GM21381 (cell line): ENCODE results near the gene ILF2.
A peak's percentile ranks its signal among the peaks of the same experiment; 100 is the strongest.
"Not testable (repeated sequence)": the region's sequence is repeated elsewhere in the genome, so short reads cannot be mapped to it uniquely, and the experiment has no call there.

Experiments
- ATAC-seq: cut with Tn5 transposase; IDR thresholded peaks from one replicate; pipeline ENCODE4 v1.9.1; 2021; ENCODE audit warnings: mild to moderate bottlenecking, moderate library complexity; ENCODE audit not compliant: unreplicated experiment

Gene ILF2

GRCh38 chr1:153649137-153649862 is 21.5 kb downstream of the ILF2 start:
- no peak for ATAC-seq

- ATAC-seq = no peak
Observed at GRCh38 chr1:153648000-153648643, 22.7 kb downstream of the ILF2 start.

GRCh38 chr1:153647346-153647714 is 23.5 kb downstream of the ILF2 start:
- ATAC-seq = no peak

- ATAC-seq = no peak
Observed at GRCh38 chr1:153646672-153647345, 24.0 kb downstream of the ILF2 start.

GRCh38 chr1:153643816-153644215 is 27.0 kb downstream of the ILF2 start:
- ATAC-seq = no peak

- no peak for ATAC-seq
Observed at GRCh38 chr1:153643100-153643499, 27.7 kb downstream of the ILF2 start.

GRCh38 chr1:153642161-153642560 is 28.6 kb downstream of the ILF2 start:
- no peak for ATAC-seq

- no peak for ATAC-seq
Observed at GRCh38 chr1:153640861-153641260, 29.9 kb downstream of the ILF2 start.

GRCh38 chr1:153640213-153640612 is 30.6 kb downstream of the ILF2 start:
- ATAC-seq = not testable (repeated sequence)

GRCh38 chr1:153639280-153639679 is 31.5 kb downstream of the ILF2 start:
- ATAC-seq = no peak

- no peak for ATAC-seq
Observed at GRCh38 chr1:153638261-153638660, 32.5 kb downstream of the ILF2 start.

GRCh38 chr1:153636312-153636711 is 34.5 kb downstream of the ILF2 start:
- no peak for ATAC-seq

- ATAC-seq = no peak
Observed at GRCh38 chr1:153635872-153636271, 34.9 kb downstream of the ILF2 start.

GRCh38 chr1:153633754-153634665 is 36.8 kb downstream of the ILF2 start, which contains the start of gene CHTOP:
Gene CHTOP (plus strand): TSS chr1:153634066. CDS start chr1:153636589, 2,523 bp downstream.
- peak; percentile 90 for ATAC-seq

GRCh38 chr1:153633161-153633753 is 37.5 kb downstream of the ILF2 start:
- ATAC-seq = no peak

GRCh38 chr1:153631047-153632022 is 39.5 kb downstream of the ILF2 start:
- no peak for ATAC-seq

GRCh38 chr1:153630384-153630783 is 40.4 kb downstream of the ILF2 start:
- no peak for ATAC-seq

- no peak for ATAC-seq
Observed at GRCh38 chr1:153629971-153630370, 40.8 kb downstream of the ILF2 start.

GRCh38 chr1:153629343-153629665 is 41.5 kb downstream of the ILF2 start:
- no peak for ATAC-seq
